K562 (cell line): Measurements from ENCODE around the gene CTU1. TPM values are rescaled to one million over a fixed set of nuclear protein-coding genes. Genes with fewer than 3 reads are reported as not detected.

Source experiments
- ATAC-seq: fragments of 200-7000 bp; cut with Tn5 transposase; 3 replicates; pipeline ENCODE4 v1.9.1; 2020; ENCODE audit warnings: moderate library complexity
- BruUV-seq: library from RNA; stranded (reverse); fragments of 400-500 nt; replicated peaks from 2 replicates; lab custom pipeline; 2021; lab: Mats Ljungman, UMichigan
- CTCF ChIA-PET: fragments of 300-600 bp; formaldehyde crosslinking; extraction: SDS; loops from one replicate; lab custom pipeline; 2021; ENCODE audit warnings: low intra/inter-chr PET ratio; lab: Yijun Ruan, JAX
- POLR2A ChIA-PET: fragments of 300-600, 350-650 bp; sonication (Branson Sonifier 250); formaldehyde crosslinking; extraction: SDS; loops from one replicate; lab custom pipeline; 2021; ENCODE audit warnings: antibody characterized with exemption, inconsistent platforms; lab: Yijun Ruan, JAX
- DNase-seq, 4 experiments: peaks; one replicate each; pipeline versions ENCODE4 v3.0.0 to v3.0.0-alpha.2; 2011 to 2018; ENCODE audit warnings: low spot score in 3 of 4, mixed read lengths in 3 of 4; ENCODE audit errors: extremely low read depth in 1 of 4
- FAIRE-seq: peaks from 2 replicates; lab custom pipeline; 2011; peaks lifted over from hg19 to GRCh38; lab: Jason Lieb, UNC
- H2AFZ ChIP-seq: 2 replicates; pipeline ENCODE4 v1.6.0; 2011; ENCODE audit warnings: low read depth, low read length, control low read depth, inconsistent platforms
- H3K27ac ChIP-seq: fragments of 200-600 bp; 3 replicates; pipeline ENCODE4 v1.8.0; 2011; ENCODE audit warnings: low read depth, mild to moderate bottlenecking, control low read depth, inconsistent platforms, low read length, moderate library complexity, mixed read lengths; ENCODE audit errors: extremely low read depth
- H3K27me3 ChIP-seq, 2 experiments: fragments of 300-600 bp in 1 of 2; 2 replicates in 1 of 2; 3 replicates in 1 of 2; pipeline versions ENCODE4 v1.6.0 to v1.8.0; 2011; ENCODE audit warnings: inconsistent platforms in 2 of 2, low read length in 2 of 2, mild to moderate bottlenecking in 1 of 2, mixed read lengths in 1 of 2, moderate library complexity in 1 of 2; ENCODE audit not compliant: control insufficient read depth in 2 of 2, insufficient read depth in 2 of 2
- H3K36me3 ChIP-seq: fragments of 300-600 bp; 3 replicates; pipeline ENCODE4 v1.8.0; 2011; ENCODE audit warnings: mild to moderate bottlenecking, low read length, inconsistent platforms; ENCODE audit not compliant: control insufficient read depth, insufficient read depth
- H3K4me1 ChIP-seq, 2 experiments: fragments of 200-600 bp in 1 of 2; replicated peaks in 1 of 2; 2 replicates in 1 of 2; 3 replicates in 1 of 2; pipeline versions ENCODE4 v1.5.1 to v1.8.0; 2011; ENCODE audit warnings: inconsistent platforms in 2 of 2, low read length in 2 of 2, mild to moderate bottlenecking in 1 of 2, mixed read lengths in 1 of 2, moderate library complexity in 1 of 2; ENCODE audit not compliant: control insufficient read depth in 2 of 2, insufficient read depth in 2 of 2
- H3K4me2 ChIP-seq: 2 replicates; pipeline ENCODE4 v1.6.1; 2011; ENCODE audit warnings: low read length, control low read depth, inconsistent platforms, mixed read lengths; ENCODE audit not compliant: insufficient read depth
- H3K4me3 ChIP-seq: fragments of 200-600 bp; sonication (generic), shearing (Covaris generic); 2 replicates; pipeline ENCODE4 v1.5.1; 2016; ENCODE audit warnings: control low read depth, inconsistent platforms
- H3K79me2 ChIP-seq: fragments of 200-600 bp; 3 replicates; pipeline ENCODE4 v1.8.0; 2011; ENCODE audit warnings: low read length, inconsistent platforms; ENCODE audit not compliant: control insufficient read depth, insufficient read depth
- H3K9ac ChIP-seq, 2 experiments: 2 replicates each; pipeline versions ENCODE4 v1.6.0 to v1.6.1; 2011; ENCODE audit warnings: low read depth in 2 of 2, low read length in 2 of 2, control low read depth in 1 of 2, inconsistent platforms in 1 of 2, mild to moderate bottlenecking in 1 of 2, mixed read lengths in 1 of 2; ENCODE audit not compliant: insufficient read depth in 1 of 2
- H3K9me1 ChIP-seq: one replicate; pipeline ENCODE4 v1.6.0; 2011; ENCODE audit warnings: inconsistent platforms, mild to moderate bottlenecking, low read length, moderate library complexity; ENCODE audit not compliant: control insufficient read depth, insufficient read depth
- H3K9me3 ChIP-seq: replicated peaks from 2 replicates; pipeline ENCODE4 v1.5.1; 2011; ENCODE audit warnings: low read depth, low read length, inconsistent platforms; ENCODE audit not compliant: control insufficient read depth, insufficient read depth
- H4K20me1 ChIP-seq: replicated peaks from 2 replicates; pipeline ENCODE4 v1.6.1; 2011; ENCODE audit warnings: low read length, inconsistent platforms, mixed read lengths; ENCODE audit not compliant: control insufficient read depth, insufficient read depth
- EGR1 ChIP-seq: fragments of 450-650 bp; conservative IDR thresholded peaks from 2 replicates; pipeline ENCODE4 v1.6.1; 2017; ENCODE audit warnings: mild to moderate bottlenecking
- KAT2B ChIP-seq: IDR thresholded peaks from one replicate; pipeline ENCODE4 v1.6.1; 2012; ENCODE audit warnings: low read depth, mild to moderate bottlenecking, control low read depth, inconsistent platforms, low read length, moderate library complexity
- L3MBTL2 ChIP-seq: fragments of 450-650 bp; IDR thresholded peaks from 2 replicates; pipeline ENCODE4 v1.6.1; 2016; ENCODE audit warnings: mild to moderate bottlenecking, moderate library complexity
- MNT ChIP-seq, 2 experiments: fragments of 450-650 bp; conservative IDR thresholded peaks; 2 replicates each; pipeline ENCODE4 v1.6.1; 2017; ENCODE audit warnings: mild to moderate bottlenecking in 2 of 2, moderate library complexity in 2 of 2
- MYNN ChIP-seq, 2 experiments: sonication (generic); formaldehyde crosslinking in 1 of 2; IDR thresholded peaks; 2 replicates each; pipeline versions ENCODE4 v1.5.0 to v1.6.1; 2016 to 2020; ENCODE audit warnings: antibody characterized with exemption in 1 of 2, missing genetic modification reagents in 1 of 2
- POLR2AphosphoS2 ChIP-seq: IDR thresholded peaks from 2 replicates; pipeline ENCODE4 v1.6.1; 2012; ENCODE audit warnings: low read length, improper control_type of control experiment
- WGBS: fragments of 100-300 bp; shearing (Covaris generic); methylation state at CpG from one replicate; pipeline ENCODE4 v1.1.6; 2016; ENCODE audit warnings: low coverage, mixed read lengths; ENCODE audit not compliant: insufficient coverage; ENCODE audit errors: missing lambda C conversion rate; 5-methylcytosine and 5-hydroxymethylcytosine counted together
- in situ Hi-C: fragments of 300-500 bp; cut with MboI; formaldehyde crosslinking; loops from 4 replicates; pipeline ENCODE4 v1.15.0; 2018; ENCODE audit warnings: inconsistent platforms, mixed read lengths
- intact Hi-C: fragments of 100-400 bp; cut with micrococcal nuclease; formaldehyde crosslinking; loops from 2 replicates; pipeline ENCODE4 v1.14.2; 2022
- polyA plus RNA-seq, 8 experiments: library from polyadenylated mRNA; depleted of rRNA in 4 of 8; stranded (reverse) in 5 of 8; unstranded in 3 of 8; fragments of >200 nt; fragmentation: Nextera tagmentation in 2 of 8; fragmentation: Illumina TruSeq in 1 of 8; extraction: Ambion mirVana in 2 of 8; extraction: Trizol in 1 of 8; gene quantifications; 2 replicates each; pipeline versions ENCODE4 v1.2.1 to v1.2.3, GENCODE V29; 2011 to 2014; ENCODE audit warnings: inconsistent platforms in 1 of 8, missing spikeins in 1 of 8
- total RNA-seq, 7 experiments: library from RNA; depleted of rRNA in 6 of 7; stranded (reverse); fragments of >200 nt in 6 of 7; fragmentation: Illumina TruSeq in 2 of 7; extraction: Trizol in 2 of 7; gene quantifications; 2 replicates each; pipeline versions ENCODE4 v1.2.1 to v1.2.3, GENCODE V29; 2011 to 2021; ENCODE audit warnings: low replicate concordance in 1 of 7

The CTU1 gene
- total and polyA plus RNA-seq, 9 of the 15 experiments (the other 6 are each of a cell fraction or from before 2014, with no cell fraction given), result 0.03 to 18.4 (median 2.3) TPM; not detected in 1

GRCh38 chr19:51120160-51120559 lies 12.0 kb upstream of the CTU1 start:
- no peaks in the 10 kb centered on the region for H3K9me3 ChIP-seq
- FAIRE-seq (no peak), ATAC-seq (no peak), DNase-seq (no peak)
- H3K27me3 ChIP-seq, result peaks cover 18 to 58% of the 10 kb centered on the region in 2 experiments
- no peaks in the 10 kb centered on the region for H3K79me2 ChIP-seq
- no peak overlapping the region for H3K9ac ChIP-seq
- BruUV-seq, result no TSS peak
- CTCF ChIA-PET, result no interaction called here
- 51% methylated on average over 5 of the region's 6 CpGs for WGBS
- H4K20me1 ChIP-seq, result no peaks in the 10 kb centered on the region
- no peak overlapping the region for H2AFZ ChIP-seq
- TF ChIP-seq L3MBTL2, result no peak
- no peak for TF ChIP-seq POLR2AphosphoS2
- TF ChIP-seq MNT (conservative IDR thresholded peaks at IDR 0.05), result no peak
- no peak for TF ChIP-seq KAT2B
- no peak for TF ChIP-seq MYNN (IDR thresholded peaks at IDR 0.05)
- TF ChIP-seq MYNN (CRISPR knock-in tag; IDR thresholded peaks at IDR 0.05), result no peak
- no peak for TF ChIP-seq EGR1
- no peak overlapping the region for H3K27ac ChIP-seq
- POLR2A ChIA-PET, result interaction anchor here (0.6 to 1.0 kb wide), 4 partner anchors 9 to 36 kb away, joined by 3 to 5 read pairs (median 4); no protein-coding TSS in a partner anchor
- peaks cover 7 to 12% of the 10 kb centered on the region in 2 experiments; a peak in 4 of 5 replicates for H3K4me1 ChIP-seq
- peaks cover 2% of the 10 kb centered on the region for H3K9me1 ChIP-seq
- no peak overlapping the region for H3K4me3 ChIP-seq
- intact Hi-C loops (no loop called here), in situ Hi-C loops (no loop called here)
- no peaks in the 10 kb centered on the region for H3K36me3 ChIP-seq
- H3K4me2 ChIP-seq, result no peak overlapping the region
